Sigmoid colon (tissue), 4 donors: Measurements from ENCODE around the gene POLD2.

Experiments
- CTCF ChIP-seq, 4 experiments: fragments of 450-650 bp in 3 of 4; fragments of 200-600 bp in 1 of 4; IDR thresholded peaks; one replicate each; pipeline ENCODE4 v1.5.1; 2016 to 2019; ENCODE audit warnings: antibody characterized with exemption in 4 of 4, mild to moderate bottlenecking in 3 of 4, moderate library complexity in 2 of 4
- EP300 ChIP-seq, 4 donors: sonication (generic); formaldehyde crosslinking; IDR thresholded peaks; one replicate each; pipeline ENCODE4 v1.6.1; 2017; ENCODE audit warnings: antibody characterized with exemption in 4 of 4
- POLR2A ChIP-seq, 2 donors: fragments of 450-650 bp; IDR thresholded peaks; one replicate each; pipeline ENCODE4 v1.6.1; 2016; ENCODE audit warnings: antibody characterized with exemption in 2 of 2, mild to moderate bottlenecking in 2 of 2, moderate library complexity in 2 of 2
- POLR2AphosphoS5 ChIP-seq, 4 donors: sonication (generic); formaldehyde crosslinking; IDR thresholded peaks; one replicate each; pipeline ENCODE4 v1.6.1; 2017; ENCODE audit warnings: antibody characterized with exemption in 4 of 4

- TF ChIP-seq POLR2A (IDR thresholded peaks at IDR 0.05): no peak
- TF ChIP-seq CTCF (IDR thresholded peaks at IDR 0.05): no peak
- no peak for TF ChIP-seq POLR2AphosphoS5 (IDR thresholded peaks at IDR 0.05)
- TF ChIP-seq EP300 (IDR thresholded peaks at IDR 0.05): no peak
These were observed 20.4 kb upstream of the POLD2 start for GRCh38 chr7:44143646-44144250.
